ENCODE measurements around the gene DNAJB8.
A peak's percentile ranks its signal among the peaks of the same experiment; 100 is the strongest.

DNAJB8 gene

DNA sequence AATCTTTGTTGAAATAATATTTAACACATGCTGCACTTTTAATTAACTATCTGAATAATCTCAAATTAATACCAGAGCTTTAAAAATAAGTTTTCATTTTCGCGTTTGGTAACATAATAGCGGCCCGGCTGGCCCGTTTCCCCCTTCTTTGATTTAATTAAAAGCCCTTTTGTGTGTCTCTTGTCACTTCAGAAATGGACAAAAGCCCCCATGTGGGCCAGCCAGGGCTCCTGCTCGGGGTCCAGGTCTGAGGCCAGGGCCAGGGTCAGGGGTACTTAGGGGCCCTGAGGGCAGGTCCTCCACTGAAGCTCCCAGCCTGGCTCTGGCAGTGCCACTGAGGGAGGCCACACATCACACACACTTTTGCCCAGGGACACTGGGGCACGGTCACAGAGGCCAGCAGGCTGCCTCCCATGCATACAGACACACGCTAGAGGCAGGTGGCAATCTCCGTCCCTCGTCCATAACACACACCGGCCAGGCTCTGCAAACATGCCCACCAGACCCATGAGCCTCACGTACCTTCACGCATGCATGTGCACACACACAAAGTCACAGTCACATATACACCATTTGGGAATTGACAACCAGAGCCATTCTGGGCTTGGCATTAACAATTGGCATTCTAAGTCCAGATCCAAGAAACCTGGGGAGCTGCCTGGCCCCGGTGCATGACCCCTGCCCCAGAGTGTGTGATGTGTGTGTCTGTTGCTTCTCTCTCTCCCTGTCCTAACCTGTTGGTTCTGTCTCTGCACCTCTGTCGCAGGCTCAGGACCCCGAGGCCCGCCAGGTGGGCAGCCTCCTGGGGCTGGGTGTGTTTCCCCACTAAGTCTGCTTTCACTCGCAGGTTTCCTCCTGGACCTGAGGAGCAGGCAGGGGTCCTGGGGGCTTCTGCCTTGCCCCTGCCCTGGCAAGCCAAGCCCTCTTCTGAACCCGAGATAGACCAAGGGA lies 38.5 kb downstream of the DNAJB8 start:
- no peak for DNase-seq
- TF ChIP-seq, protein P1, sequence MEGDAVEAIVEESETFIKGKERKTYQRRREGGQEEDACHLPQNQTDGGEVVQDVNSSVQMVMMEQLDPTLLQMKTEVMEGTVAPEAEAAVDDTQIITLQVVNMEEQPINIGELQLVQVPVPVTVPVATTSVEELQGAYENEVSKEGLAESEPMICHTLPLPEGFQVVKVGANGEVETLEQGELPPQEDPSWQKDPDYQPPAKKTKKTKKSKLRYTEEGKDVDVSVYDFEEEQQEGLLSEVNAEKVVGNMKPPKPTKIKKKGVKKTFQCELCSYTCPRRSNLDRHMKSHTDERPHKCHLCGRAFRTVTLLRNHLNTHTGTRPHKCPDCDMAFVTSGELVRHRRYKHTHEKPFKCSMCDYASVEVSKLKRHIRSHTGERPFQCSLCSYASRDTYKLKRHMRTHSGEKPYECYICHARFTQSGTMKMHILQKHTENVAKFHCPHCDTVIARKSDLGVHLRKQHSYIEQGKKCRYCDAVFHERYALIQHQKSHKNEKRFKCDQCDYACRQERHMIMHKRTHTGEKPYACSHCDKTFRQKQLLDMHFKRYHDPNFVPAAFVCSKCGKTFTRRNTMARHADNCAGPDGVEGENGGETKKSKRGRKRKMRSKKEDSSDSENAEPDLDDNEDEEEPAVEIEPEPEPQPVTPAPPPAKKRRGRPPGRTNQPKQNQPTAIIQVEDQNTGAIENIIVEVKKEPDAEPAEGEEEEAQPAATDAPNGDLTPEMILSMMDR (IDR thresholded peaks at IDR 0.05): no peak
- H3K4me3 Mint-ChIP-seq: peak overlapping the region; percentile 20
- peaks cover 77% of the 10 kb centered on the region for H3K27me3 Mint-ChIP-seq (ENCODE audit: low read depth, poor library complexity)
- no peaks in the 10 kb centered on the region for H3K36me3 Mint-ChIP-seq (ENCODE audit: low read depth)
- peaks cover 41% of the 10 kb centered on the region for H3K4me1 Mint-ChIP-seq
- no peaks in the 10 kb centered on the region for H3K9me3 Mint-ChIP-seq
- no peak overlapping the region for H3K27ac Mint-ChIP-seq

GRCh38 chr3:128427175-128427857 lies 39.4 kb downstream of the DNAJB8 start:
- peaks cover 38% of the 10 kb centered on the region for H3K4me1 Mint-ChIP-seq
- peaks cover 73% of the 10 kb centered on the region for H3K27me3 Mint-ChIP-seq (ENCODE audit: low read depth, poor library complexity)
- H3K4me3 Mint-ChIP-seq: peak overlapping the region; percentile 20
- DNase-seq: no peak
- H3K27ac Mint-ChIP-seq: no peak overlapping the region
- H3K36me3 Mint-ChIP-seq (ENCODE audit: low read depth): no peaks in the 10 kb centered on the region
- no peaks in the 10 kb centered on the region for H3K9me3 Mint-ChIP-seq
- TF ChIP-seq, protein P1 (IDR thresholded peaks at IDR 0.05): no peak

GRCh38 chr3:128426128-128426921 lies 40.4 kb downstream of the DNAJB8 start:
- no peak overlapping the region for H3K27ac Mint-ChIP-seq
- peaks cover 63% of the 10 kb centered on the region for H3K27me3 Mint-ChIP-seq (ENCODE audit: low read depth, poor library complexity)
- H3K36me3 Mint-ChIP-seq (ENCODE audit: low read depth): no peaks in the 10 kb centered on the region
- DNase-seq: peak; percentile 82
- no peak overlapping the region for H3K4me3 Mint-ChIP-seq
- peaks cover 37% of the 10 kb centered on the region for H3K4me1 Mint-ChIP-seq
- TF ChIP-seq, protein P1 (IDR thresholded peaks at IDR 0.05): peak; percentile 56
- H3K9me3 Mint-ChIP-seq: no peaks in the 10 kb centered on the region

- Mint-ChIP-seq H3K36me3 (ENCODE audit: low read depth) (no peaks in the 10 kb centered on the region), H3K9me3 (no peaks in the 10 kb centered on the region), H3K27ac (no peak overlapping the region), H3K4me1 (peaks cover 39% of the 10 kb centered on the region), H3K4me3 (no peak overlapping the region), H3K27me3 (ENCODE audit: low read depth, poor library complexity) (peaks cover 57% of the 10 kb centered on the region)
- DNase-seq: no peak
- TF ChIP-seq, protein P1 (IDR thresholded peaks at IDR 0.05): no peak
These were observed 40.9 kb downstream of the DNAJB8 start for GRCh38 chr3:128425846-128426127.

- TF ChIP-seq, protein P1 (IDR thresholded peaks at IDR 0.05): no peak
- H3K4me1 Mint-ChIP-seq: peaks cover 39% of the 10 kb centered on the region
- H3K36me3 Mint-ChIP-seq (ENCODE audit: low read depth): no peaks in the 10 kb centered on the region
- H3K27ac Mint-ChIP-seq: no peak overlapping the region
- H3K27me3 Mint-ChIP-seq (ENCODE audit: low read depth, poor library complexity): peaks cover 52% of the 10 kb centered on the region
- H3K4me3 Mint-ChIP-seq: no peak overlapping the region
- no peaks in the 10 kb centered on the region for H3K9me3 Mint-ChIP-seq
- DNase-seq: no peak
These were observed 41.4 kb downstream of the DNAJB8 start for GRCh38 chr3:128425142-128425845.
